G401.6 (cell line): Measurements from ENCODE around the gene HSPB7.
"Not testable (repeated sequence)": the region's sequence is repeated elsewhere in the genome, so short reads cannot be mapped to it uniquely, and the experiment has no call there.

Source experiments
- FAIRE-seq: peaks from 2 replicates; lab custom pipeline; 2012; peaks lifted over from hg19 to GRCh38; lab: Jason Lieb, UNC

The HSPB7 gene

DNA sequence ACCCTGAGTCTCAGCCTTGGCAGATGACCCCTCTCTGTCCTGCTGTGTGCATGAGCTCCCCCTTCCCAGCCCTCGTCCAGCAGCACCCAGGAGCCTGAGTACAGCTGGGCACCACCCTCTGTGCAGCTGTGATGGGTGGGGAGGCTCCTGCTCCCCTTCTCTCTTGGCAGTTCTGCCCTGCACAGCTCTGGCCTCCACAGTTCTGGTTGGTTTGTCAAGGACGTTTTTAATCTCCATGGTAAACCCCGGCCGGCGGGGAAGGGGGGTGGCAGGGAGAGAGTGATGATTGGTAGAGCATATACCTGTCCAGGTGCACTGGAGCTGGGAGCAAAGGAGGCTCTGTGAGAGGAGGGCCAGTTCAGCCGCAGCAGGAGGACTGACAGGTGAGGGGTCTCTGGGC lies 3.8 kb upstream of the HSPB7 start, which contains the start of gene CLCNKA:
Gene CLCNKA (plus strand): TSS at position 356 of the 400 bp plus-strand sequence. CDS start 584 bp downstream, outside the sequence.
- FAIRE-seq, result no peak

DNA sequence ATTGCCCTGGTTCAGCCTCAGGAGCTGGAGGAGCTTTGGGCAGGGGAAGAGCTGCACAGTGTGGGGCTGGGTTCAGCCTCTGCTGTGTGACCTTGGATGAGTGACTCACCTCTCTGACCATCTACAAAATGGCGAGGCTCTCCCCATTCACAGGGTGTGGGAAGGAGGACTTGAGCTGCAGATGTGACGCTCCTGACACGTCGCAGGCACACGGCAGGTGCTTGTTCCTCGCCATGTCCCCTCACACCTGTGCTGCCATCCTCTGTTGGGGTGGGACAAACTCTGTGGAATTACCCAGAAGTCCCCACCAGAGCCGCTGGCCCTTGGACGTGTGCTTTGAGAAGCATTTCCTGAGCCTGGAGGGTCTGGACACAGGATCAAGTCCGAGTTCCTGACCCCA lies 3.0 kb upstream of the HSPB7 start:
- FAIRE-seq, result not testable (repeated sequence)

DNA sequence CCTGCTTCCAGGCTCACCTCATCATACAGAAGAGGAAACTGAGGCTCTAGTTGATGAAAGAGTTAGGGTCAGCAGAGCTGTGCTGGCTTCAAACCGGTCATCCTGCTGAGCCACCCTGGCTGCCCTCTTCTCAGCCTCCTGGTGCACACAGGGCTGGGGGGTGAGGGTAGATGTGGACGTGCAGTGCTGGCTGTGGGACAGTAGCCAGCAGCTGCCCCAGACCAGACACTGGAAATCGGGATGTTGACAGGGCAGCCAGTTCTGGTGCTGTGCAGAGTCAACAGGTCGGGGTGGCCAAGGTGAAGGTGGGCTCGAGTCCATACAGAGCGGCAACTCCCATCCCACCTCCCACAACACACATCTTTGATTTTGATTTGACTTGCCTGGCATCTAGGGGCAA lies 2.5 kb upstream of the HSPB7 start:
- no peak for FAIRE-seq

DNA sequence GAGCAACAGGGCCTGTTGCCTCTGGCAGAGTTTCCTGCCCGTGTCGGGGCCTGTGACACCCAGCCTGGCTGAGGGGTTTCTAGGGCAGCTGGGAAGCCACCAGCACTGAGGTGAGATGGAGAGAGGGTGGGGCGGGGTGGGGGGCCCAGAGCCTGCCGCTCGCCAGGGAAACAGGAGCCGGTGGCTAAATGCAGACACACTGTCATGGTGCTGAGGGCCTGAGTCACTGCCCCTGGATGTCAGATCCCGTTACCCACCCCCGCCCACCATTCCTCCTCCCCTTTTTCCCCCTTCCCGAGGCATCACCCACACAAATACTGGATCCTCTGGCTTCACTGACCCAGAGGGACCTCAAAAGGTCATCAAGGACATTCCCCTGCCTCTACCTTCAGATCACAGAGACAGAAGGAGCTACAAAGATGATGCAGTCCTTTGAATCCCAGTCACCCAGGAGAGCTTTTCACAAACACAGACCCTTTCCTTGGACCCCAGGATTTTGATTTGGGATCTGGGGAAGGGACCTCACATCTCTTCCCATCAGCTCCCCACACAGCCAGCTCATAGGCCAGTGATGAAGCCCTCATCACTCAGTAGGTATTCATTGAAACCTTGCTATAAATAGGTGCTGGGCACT lies 1.9 kb upstream of the HSPB7 start:
- FAIRE-seq, result no peak

- FAIRE-seq, result no peak
These were observed 1.2 kb upstream of the HSPB7 start for GRCh38 chr1:16018749-16019643.

GRCh38 chr1:16018308-16018707 lies 465 bp upstream of the HSPB7 start:
- FAIRE-seq, result no peak

GRCh38 chr1:16017076-16017460 lies 775 bp downstream of the HSPB7 start:
- no peak for FAIRE-seq

DNA sequence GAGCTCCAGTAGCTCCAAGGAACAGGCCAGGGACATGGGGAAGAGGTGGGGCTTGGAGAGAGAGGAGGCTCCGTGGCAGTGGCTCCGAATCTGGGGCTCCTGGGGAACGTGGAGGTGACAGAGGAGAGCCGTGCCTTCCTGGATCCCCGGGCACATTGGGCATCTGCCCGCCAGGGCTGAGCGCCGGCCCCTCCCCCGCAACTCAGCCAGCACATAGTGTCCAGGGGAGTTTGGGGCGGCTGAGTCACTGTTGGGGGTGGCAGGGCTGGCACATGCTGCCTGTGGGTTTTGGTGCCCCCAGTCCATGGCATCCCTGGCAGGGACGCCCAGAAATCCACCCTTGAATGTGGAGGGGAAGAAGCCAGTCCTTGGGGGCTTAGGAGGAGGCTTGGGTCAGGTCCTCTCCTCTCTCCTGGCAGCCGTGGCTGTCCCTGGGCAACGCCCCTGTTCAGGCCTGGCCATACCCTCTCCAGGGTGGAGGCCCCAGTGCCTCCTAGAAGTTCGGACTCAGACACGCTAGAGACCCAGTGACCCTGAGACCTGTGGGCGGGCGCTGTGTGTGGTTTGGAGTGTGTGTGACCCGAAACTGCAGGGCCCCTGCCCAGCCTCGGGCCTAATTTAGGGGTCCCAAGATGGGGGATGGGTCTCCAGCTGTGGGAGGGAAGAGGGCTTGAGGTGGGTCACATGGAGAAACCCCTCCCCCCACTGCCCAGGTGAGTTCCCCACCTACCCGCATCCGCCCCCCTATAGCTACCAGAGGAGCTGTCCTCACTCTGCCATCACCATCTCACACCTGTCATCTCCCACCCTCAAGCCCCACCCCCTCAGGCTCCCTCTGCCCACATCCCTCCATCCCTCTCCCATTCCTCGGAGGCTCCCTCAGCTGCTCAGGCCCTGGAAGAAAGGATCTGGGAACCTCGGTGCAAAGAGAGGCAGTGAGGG lies 1.6 kb downstream of the HSPB7 start:
- no peak for FAIRE-seq

GRCh38 chr1:16015491-16015890 lies 2.4 kb downstream of the HSPB7 start:
- FAIRE-seq, result no peak

GRCh38 chr1:16014509-16015482 lies 3.0 kb downstream of the HSPB7 start:
- no peak for FAIRE-seq

DNA sequence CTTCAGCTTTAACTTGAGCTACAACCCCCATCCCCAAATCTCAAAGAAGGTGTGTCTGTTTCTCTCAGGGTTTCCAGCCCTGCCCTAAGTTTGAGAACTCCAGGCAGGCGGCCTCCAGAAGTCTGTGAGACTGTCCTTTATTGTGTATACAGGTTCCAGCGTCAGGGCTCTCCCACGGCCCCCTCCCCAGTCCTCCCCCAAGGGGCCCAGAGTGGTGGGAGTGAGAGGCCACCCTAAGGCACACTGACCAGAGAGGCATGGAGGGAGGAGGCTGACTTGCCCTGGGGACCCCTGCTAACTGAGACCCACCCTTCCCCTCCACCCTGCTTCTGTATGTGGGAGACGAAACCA lies 4.0 kb downstream of the HSPB7 start:
- no peak for FAIRE-seq

- no peak for FAIRE-seq
These were observed 4.5 kb downstream of the HSPB7 start for GRCh38 chr1:16013220-16013907.

DNA sequence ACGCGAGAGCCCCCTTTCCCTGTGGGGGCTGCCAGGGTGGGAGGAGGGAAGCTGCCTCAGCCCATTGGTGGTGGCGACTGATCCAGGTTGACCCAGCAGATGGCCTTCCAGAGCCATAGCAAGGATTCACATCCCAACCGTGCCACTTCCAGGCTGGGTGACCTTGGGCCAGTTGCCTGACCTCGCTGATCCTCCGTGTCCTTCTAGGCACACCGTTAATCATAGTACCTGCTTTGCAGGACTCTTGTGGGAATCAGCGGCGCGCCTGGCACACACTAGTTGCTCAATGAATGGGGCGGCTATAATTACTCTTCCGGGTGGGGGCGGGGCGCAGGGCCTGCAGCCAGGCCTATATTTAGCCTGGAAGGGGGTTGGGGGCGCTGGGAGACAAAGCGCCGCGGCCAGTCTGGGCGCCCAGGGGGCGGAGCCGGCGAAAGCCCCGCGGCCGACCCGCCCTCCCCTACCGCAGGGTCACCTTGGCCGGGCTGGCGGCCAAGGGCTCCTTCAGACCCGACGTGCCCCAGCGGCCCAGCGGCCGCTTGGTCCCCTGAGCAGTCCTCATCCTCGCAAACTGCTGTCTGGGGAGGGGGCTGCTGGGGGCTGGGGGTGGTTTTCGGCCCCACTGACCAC lies 5.1 kb downstream of the HSPB7 start:
- FAIRE-seq, result no peak

GRCh38 chr1:16011936-16012589 lies 5.8 kb downstream of the HSPB7 start:
- no peak for FAIRE-seq

- no peak for FAIRE-seq
These were observed 7.0 kb downstream of the HSPB7 start for GRCh38 chr1:16010837-16011236.

DNA sequence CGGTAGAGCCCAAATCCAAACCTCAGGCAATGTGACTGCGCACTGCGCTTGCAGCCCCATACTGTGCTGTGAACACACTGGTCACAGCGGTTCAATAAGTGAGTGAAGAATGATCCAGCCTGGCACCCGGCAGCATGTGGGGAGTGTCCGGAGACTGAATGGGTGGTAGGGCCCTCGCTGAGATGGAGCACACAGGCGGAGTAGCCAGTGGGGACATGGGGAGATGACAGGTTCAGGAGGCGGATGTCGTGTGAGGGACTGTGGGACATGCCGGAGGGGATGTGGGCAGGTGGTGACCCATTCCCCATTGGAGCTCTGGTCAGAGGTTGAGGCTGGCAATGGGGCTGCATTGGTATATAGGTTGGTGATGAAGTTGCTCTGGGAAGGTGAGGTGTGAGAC lies 8.2 kb downstream of the HSPB7 start:
- no peak for FAIRE-seq

DNA sequence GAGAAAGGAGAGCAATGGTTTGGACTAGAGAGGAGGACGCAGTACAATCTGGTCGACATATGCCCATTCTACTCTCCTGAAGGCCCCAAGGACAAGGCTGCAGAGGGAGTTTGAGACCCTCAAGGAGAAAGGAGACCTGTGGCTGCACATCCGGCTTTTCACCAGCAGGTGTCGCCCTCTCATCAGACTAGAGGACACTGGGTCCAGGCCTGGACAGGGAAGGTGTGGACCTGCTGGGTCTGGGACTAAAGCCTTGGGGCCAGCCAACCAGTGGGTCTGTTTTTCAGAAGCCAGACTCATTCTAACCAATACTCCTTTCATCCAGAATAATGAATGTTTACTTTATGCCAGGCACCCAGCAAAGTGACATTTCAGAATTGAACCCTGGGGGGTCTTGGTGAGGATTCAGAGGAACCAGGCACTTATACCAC lies 8.8 kb downstream of the HSPB7 start:
- FAIRE-seq, result peak; percentile 87

GRCh38 chr1:16007671-16008341 lies 10.0 kb downstream of the HSPB7 start:
- FAIRE-seq, result no peak
